Kidney glomerular epithelial cell (primary cell): Measurements from ENCODE around the gene PCBD1.
"Not testable (repeated sequence)": the region's sequence is repeated elsewhere in the genome, so short reads cannot be mapped to it uniquely, and the experiment has no call there.

ENCODE experiments used
- DNase-seq: peaks from one replicate; lab custom pipeline; 2025; lab: John Stamatoyannopoulos, UW

The PCBD1 gene

GRCh38 chr10:70887804-70888800, at the start of gene PCBD1:
PCBD1 (minus strand) TSS chr10:70888565; CDS start chr10:70888533, 32 bp downstream.
- peak; percentile 69 for DNase-seq

GRCh38 chr10:70937661-70938060, 49.3 kb upstream of the PCBD1 start:
- no peak for DNase-seq

- no peak for DNase-seq
Measured at GRCh38 chr10:70936111-70936510, 47.7 kb upstream of the PCBD1 start.

GRCh38 chr10:70935631-70936030, 47.3 kb upstream of the PCBD1 start:
- no peak for DNase-seq

GRCh38 chr10:70935125-70935625, 46.8 kb upstream of the PCBD1 start:
- no peak for DNase-seq

- no peak for DNase-seq
Measured at GRCh38 chr10:70934701-70935100, 46.3 kb upstream of the PCBD1 start.

GRCh38 chr10:70932392-70933196, 44.2 kb upstream of the PCBD1 start:
- no peak for DNase-seq

- peak; percentile 84 for DNase-seq
Measured at GRCh38 chr10:70931168-70931815, 42.9 kb upstream of the PCBD1 start.

- DNase-seq, result no peak
Measured at GRCh38 chr10:70930263-70931000, 42.1 kb upstream of the PCBD1 start.

GRCh38 chr10:70928140-70928539, 39.8 kb upstream of the PCBD1 start:
- no peak for DNase-seq

GRCh38 chr10:70927189-70927943, 39.0 kb upstream of the PCBD1 start:
- no peak for DNase-seq

GRCh38 chr10:70926226-70927000, 38.0 kb upstream of the PCBD1 start:
- no peak for DNase-seq

GRCh38 chr10:70925377-70926225, 37.2 kb upstream of the PCBD1 start:
- peak; percentile 6 for DNase-seq

GRCh38 chr10:70923696-70924095, 35.3 kb upstream of the PCBD1 start:
- no peak for DNase-seq

- DNase-seq, result no peak
Measured at GRCh38 chr10:70921285-70921684, 32.9 kb upstream of the PCBD1 start.

- no peak for DNase-seq
Measured at GRCh38 chr10:70920519-70920918, 32.2 kb upstream of the PCBD1 start.

GRCh38 chr10:70919906-70920305, 31.5 kb upstream of the PCBD1 start:
- DNase-seq, result not testable (repeated sequence)

GRCh38 chr10:70918851-70919530, 30.6 kb upstream of the PCBD1 start:
- no peak for DNase-seq
